GM21526 (cell line): ENCODE measurements around the gene ZNF443.
"Not testable (repeated sequence)": the region's sequence is repeated elsewhere in the genome, so short reads cannot be mapped to it uniquely, and the experiment has no call there.

Source experiments
- ATAC-seq: cut with Tn5 transposase; IDR thresholded peaks from one replicate; pipeline ENCODE4 v1.9.1; 2021; ENCODE audit warnings: moderate library complexity; ENCODE audit not compliant: unreplicated experiment, low FRiP score

Gene ZNF443

DNA sequence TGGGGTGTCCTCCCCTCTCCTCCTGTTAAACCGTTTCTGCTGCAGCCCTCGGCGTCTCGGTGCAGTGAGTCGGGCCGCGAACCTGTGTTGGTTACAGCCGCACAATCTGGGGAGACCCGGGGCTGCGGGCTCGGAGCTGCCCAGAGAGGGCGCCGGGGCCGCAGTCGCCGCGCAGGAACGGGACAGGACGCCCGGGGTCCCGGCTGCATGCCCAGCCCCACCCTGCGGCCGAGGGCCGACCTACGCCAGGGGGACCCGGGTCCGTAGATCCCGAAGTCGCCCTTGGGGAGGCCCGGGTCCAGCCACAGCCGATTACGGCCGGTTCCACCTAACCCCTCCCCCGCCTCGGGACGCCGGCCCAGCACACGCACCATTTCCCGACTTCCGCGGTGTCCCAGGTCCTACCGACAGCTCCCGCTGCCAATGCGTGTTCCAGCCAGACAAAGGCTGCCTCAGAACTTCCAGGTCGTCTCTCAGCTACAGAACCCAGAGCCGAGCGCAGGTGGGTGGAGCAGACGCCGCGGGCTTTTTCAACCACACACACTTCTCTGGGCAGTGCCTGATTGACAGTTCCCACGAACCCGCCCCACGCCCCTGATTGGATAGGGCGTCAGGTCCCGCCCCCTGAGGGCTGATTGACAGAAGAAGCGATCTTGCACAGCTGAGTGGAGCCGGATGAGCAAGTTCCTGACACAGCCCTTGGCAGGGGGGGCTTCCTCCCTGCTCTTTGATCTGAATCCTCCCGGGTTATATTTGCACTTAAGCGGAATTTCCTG is at the start of gene ZNF443:
Gene ZNF443, minus strand, starts transcription at position 481 of the 776 bp plus-strand sequence. Its CDS starts 107 bp downstream, at position 374.
- ATAC-seq: peak; percentile 93

DNA sequence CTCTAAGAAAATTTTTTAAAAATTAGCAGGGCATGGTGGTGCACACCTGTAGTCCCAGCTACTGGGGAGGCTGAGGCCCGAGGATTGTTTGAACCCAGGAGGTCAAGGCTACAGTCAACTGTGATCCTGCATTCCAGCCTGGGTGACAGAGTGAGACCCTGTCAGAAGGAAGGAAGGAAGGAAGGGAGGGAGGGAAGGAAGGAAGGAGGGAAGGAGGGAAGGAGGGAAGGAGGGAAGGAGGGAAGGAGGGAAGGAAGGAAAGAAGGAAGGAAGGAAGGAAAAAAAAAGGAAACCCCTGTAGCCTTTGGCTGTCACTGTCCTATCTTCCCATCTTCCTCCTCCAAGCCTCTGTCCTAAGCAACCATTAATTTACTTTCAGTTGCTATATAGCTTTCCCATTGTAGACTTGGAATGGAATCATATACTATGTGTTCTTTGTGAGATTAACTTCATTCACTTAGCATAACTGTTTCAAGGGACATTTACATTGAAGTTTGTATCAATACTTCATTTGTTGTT is 45.5 kb upstream of the ZNF443 start:
- ATAC-seq: not testable (repeated sequence)

DNA sequence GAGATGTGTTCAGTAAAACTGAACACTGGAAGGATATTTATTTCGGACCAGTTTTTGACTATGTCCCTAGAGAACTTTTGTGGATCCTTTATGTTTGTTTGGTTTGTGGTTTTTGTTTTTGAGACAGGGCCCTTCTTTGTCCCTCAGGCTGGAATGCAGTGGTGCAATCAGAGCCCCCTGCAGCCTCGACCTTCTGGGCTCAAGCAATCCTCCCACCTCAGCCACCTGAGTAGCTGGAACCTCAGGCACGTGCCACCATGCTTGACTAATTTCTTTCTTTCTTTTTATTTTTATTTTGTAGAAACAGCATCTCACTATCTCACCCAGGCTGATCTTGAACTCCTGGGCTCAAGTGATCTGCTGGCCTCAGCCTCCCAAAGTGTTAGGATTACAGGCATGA is 44.8 kb upstream of the ZNF443 start:
- ATAC-seq: no peak

DNA sequence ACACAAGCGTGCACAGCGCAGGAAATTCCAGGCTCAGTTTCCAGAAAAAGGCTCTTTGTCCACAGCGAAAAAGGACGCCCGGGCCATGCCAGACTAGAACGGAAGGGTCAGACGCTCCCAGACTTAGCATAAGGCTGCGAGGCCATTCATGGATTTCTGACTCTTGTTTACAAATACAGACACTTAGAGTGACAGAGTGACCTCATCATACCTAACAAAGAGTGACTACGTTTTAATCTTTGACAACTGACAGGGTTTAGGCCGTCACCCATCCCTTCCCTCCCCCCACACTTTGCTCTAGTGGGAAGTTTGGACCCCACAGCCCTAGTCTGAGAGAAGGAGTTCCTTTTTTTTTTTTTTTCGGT is 44.2 kb upstream of the ZNF443 start:
- ATAC-seq: peak; percentile 22

DNA sequence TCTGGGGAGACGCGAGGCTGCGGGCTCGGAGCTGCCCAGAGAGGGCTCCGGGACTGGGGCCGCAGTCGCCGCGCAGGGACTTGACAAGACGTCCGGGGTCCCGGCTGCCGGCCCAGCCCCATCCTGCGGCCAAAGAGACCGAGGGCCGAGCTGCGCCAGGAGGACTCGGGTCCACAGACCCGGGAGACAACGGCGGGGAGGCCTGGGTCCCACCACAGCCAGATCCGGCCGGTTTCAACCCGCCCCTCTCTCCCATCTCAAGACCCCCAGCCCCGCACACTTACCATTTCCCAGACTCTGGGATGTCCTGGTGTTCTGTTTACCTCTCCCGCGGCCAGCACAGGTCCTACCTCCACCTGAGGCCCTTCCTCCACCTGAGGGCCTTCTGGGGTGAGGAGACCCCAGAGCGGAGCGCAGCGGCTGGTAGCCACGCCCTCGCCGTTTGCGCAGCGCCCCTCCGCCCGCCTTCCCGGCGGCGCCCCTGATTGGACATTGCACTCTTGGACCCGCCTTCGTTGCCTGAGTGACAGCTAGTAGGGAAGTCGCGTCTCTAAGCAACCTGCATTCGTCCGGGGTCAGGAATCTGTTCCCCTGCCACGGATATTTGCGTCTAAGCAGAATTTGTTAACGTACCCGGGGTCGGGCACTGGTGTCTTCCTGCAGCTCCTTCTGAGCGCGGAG is 43.7 kb upstream of the ZNF443 start, which contains the start of gene ZNF709:
Gene ZNF709, minus strand, starts transcription at position 446 of the 681 bp plus-strand sequence. Its CDS starts 159 bp downstream, at position 287.
- ATAC-seq: peak; percentile 80

DNA sequence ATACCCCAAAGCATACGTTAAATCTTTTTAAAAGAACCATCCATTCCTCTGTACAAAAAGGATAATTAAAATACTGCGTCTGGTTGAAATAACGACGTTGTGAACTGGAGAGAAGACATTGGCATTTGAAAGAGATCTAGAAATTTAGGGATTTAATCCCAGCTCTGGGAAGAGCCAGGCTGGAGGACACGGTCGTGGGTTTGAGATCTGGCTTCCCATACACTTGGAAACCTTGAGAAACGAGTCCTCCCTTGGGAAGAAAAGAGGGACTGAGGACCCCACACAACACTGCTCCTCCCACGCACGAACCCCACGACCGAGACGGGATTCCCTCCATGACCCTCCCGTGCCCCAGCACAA is 43.2 kb upstream of the ZNF443 start:
- ATAC-seq: no peak

DNA sequence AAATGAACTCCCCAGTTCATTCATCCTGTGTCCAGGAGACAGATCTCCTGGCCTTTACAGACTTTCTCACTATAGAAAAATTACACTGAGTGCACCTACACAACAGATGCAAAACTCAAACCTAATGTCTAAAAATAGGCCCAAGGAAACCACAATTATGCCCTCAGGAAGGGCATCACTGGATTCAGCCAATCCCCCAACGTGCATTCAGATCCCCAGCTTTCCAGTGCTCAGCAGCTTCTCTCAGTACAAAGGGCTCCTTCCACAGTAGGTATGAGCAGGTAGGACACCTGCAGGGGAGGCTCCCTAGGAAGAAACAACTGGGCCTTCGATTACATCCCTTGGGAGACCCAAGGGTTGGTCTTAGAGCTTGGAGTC is 41.7 kb upstream of the ZNF443 start:
- ATAC-seq: no peak

DNA sequence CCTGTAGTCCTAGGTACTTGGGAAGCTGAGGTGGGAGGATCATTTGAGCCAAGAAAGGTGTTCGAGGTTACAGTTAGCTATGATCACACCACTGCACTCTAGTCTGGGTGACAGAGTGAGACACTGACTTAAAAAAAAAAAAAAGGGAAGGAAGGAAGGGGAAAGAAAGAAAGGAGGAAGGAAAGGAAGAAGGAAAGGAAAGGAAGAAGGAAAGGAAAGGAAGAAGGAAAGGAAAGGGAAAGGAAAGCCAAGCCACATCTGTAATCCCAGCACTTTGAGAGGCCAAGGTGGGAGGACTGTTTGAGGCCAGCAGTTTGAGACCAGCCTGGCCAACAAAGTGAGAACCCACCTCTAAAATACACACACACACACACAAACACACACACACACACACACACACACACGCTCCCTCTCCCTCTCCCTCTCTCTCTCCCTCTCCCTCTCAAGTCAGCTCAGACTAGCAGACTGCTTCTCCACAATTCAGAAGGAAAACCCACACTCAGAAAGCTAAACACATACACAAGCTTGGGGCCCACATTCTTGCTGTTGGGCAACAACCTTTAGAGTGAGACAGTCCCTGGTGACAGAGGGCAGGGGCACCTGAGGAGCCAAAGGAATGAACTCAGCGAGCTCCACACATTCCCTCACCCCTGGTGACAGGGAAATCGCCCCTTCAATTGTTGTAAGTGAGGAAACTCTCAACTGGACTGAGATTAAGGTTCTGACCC is 41.1 kb upstream of the ZNF443 start:
- ATAC-seq: no peak

DNA sequence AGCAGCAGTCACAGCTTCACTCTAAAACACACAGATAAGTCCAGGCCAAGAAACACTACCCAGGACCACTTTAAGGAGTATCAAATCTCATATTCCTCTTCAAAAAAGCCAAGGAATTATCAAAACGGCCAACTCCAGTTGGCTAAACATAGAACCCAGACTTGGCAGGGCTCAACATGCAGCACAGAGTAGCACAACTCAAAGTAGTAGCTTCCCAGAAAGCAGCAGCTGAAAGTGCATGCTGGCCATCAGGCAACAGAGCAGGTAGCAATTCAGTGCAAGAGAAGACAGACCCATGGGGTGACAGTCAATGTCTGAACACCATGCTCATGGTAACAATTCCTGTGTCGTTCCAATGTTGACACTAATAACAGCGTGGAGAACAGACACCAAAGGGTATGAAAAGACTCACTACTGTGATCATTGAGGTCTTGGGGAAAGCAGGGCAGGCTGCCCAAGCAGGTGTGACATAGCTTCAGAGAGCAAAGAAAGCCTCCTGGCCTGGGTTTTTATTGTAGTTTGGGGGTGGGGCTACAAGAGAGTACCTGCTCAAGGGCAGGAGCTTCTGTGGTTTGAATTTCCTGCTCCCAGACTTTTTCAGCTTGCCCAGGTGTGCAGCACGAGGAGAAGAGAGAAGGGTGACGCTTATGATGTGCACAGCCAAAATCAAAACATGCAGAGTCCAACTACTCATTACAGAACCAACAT is 37.6 kb upstream of the ZNF443 start:
- ATAC-seq: no peak

DNA sequence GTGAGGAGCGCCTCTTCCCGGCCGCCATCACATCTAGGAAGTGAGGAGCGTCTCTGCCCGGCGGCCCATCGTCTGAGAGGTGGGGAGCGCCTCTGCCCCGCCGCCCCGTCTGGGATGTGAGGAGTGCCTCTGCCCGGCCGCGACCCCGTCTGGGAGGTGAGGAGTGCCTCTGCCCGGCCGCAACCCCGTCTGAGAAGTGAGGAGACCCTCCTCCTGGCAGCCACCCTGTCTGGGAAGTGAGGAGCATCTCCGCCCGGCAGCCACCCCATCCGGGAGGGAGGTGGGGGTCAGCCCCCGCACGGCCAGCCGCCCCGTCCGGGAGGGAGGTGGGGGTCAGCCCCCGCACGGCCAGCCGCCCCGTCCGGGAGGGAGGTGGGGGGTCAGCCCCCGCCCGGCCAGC is 26.8 kb upstream of the ZNF443 start:
- ATAC-seq: not testable (repeated sequence)

DNA sequence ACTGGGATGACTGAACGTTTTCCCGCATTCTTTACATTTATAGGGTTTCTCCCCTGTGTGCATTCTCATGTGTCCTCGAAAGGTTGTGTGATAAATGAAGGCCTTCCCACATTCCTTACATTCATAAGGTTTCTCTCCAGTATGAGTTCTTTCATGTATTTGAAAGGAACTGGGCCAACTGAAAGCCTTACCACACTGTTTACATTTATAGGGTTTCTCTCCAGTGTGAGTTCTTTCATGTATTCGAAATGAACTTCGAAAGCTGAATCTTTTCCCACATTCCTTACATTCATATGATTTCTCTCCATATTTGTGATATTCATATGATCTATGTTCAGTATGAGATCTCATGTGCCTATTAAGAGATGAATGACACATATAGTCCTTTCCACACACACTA is 24.4 kb upstream of the ZNF443 start:
- ATAC-seq: no peak

DNA sequence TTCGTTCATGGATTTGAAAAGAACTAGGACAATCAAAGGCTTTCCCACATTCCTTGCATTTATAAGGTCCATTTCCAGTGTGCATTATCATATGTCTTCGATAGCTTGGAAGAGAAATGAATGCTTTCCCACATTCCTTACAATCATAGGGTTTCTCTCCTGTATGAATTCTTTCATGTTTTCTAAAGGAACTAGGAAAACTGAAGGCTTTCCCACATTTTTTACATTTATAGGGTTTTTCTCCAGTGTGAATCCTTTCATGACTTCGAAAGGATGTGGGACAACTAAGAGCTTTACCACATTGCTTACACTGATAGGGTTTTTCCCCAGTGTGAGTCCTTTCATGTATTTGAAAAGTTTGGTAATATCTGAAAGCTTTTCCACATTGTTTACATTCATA is 23.9 kb upstream of the ZNF443 start:
- no peak for ATAC-seq

DNA sequence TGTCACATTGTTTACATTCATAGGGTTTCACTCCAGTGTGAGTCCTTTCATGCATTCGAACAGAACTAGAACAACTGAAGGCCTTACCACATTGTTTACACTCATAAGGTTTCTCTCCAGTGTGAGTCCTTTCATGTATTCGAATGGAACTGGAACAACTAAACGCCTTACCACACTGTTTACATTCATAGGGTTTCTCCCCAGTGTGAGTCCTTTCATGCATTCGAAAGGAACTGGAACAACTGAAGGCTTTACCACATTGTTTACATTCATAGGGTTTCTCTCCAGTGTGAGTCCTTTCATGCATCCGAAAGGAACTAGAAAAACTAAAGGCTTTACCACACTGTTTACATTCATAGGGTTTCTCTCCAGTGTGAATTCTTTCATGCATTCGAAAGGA is 23.3 kb upstream of the ZNF443 start:
- ATAC-seq: not testable (repeated sequence)

DNA sequence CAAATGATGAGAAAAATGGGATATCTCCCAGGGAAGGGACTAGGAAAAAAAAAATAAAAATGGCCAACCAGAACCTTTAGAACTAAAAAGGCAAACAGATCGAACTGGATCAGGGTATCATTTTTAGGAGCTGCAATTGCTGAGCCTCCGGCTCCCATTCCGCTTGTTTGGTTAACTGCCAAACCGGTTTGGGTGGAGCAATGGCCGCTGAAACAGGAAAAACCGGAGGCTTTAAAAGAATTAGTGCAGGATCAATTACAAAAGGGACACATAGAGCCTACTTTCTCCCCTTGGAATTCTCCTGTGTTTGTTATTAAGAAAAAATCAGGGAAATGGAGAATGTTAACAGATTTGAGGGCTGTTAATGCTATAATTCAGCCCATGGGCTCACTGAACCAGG is 12.7 kb upstream of the ZNF443 start:
- ATAC-seq: no peak

DNA sequence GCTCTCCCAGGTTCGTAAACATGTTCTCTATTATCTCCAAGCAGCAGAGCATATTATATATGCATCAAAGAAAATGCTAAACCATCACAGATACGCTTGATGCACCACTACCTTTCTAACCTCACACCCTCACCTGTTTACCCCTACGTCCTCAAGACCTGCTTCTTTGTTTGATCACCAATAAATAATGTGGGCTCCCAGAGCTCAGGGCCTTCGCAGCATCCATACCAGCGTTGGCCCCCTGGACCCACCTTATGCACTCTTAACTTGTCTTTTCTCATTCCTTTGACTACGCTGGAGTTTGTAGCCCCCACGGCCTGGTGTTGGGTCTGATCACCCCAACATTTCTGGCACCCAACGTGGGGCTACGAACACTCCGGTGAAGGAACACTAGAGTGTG is 10.0 kb upstream of the ZNF443 start:
- no peak for ATAC-seq

DNA sequence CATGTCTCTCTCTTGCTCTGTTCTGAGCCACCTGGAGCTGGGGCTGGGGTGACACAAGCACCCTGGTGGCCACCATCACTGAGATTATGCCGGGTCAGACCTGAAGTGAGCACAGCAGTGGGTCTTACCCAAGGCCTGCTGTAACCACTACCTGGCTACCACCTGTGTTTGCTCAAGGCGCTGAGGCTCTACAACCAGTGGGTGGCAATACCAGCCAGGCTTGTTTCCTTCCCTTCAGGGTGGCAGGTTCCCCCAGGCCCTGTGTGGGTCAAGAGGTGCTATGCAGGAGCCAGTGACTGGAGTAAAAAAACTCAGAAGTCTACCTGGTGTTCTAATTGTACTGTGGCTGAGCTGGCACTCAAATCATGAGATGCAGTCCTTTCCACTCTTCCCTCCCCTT is 8.0 kb upstream of the ZNF443 start:
- no peak for ATAC-seq

DNA sequence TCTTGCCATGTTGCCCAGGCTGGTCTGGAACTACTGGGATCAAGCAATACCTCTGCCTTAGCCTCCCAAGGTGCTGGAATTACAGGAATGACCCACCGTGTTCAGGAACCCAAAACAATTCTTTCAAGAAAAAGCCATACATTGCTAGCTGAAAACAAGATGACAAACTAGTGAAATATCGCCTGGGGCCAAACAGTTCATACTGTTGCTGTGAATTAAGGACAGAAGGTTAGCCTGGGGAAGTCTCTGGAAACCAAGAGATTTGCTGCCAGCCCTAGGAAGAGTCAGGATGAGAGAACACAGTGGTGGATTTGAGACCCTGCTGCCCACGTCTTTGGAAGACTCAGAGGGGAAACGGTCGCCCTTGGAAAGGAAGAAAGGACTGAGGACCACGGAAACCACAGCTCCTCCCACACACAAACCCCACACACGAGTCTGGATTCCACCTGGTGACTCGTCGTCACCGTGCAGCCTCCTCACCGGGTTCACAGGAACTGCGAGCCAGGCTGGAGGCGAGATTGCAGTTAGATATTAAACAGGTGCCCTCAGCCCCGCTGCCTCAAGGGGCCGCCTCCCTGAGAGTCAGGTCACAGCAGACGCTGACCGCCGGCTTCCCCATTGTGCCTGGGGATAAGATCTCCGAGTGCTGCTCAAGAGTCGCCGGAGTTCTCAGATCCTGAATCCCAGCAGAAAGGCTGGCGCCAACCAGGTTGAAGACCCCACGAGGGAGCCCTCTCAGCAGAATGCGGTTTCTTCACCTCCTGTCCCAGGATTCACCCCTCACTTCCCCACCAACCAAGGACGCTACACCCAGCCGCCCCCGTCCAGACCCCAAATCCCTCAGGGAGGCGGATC is 908 bp downstream of the ZNF443 start:
- ATAC-seq: not testable (repeated sequence)

DNA sequence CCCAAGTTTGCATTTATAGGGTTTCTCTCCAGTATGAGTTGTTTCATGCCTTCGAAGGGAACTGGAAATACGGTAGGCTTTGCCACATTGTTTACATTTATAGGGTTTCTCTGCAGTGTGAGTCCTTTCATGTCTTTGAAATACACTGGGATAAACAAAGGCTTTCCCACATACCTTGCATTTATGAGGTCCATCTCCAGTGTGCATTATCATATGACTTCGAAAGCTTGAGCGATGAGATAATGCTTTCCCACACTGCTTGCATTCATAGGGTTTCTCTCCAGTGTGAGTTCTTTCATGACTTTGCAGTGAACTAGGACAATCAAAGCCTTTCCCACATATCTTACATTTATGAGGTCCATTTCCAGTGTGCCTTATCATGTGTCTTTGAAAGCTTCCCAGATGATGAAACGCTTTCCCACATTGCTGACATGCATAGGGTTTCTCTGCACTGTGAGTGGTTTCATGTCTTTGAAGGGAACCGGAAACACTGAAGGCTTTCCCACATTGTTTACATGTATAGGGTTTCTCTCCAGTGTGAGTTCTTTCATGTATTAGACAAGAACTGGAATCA is 10.0 kb downstream of the ZNF443 start:
- not testable (repeated sequence) for ATAC-seq

DNA sequence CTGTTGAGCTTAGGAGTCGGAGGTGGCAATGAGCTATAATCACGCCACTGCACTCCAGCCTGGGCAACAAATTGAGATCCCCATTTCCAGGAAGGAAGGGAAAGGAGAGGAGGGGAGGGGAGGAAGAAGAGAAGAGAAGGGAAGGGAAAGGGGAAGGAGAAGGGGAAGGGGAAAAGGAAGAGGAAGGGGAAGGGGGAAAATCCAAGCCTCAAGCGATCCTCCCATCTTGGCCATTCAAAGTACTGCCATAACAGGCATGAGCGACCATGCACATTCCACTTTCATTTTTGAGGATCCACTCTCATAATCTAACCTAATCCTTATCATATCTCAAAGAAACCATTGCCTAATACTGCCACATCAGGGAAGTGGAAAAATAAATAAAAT is 14.9 kb downstream of the ZNF443 start:
- ATAC-seq: no peak
